GM12878 (cell line): ENCODE measurements around the gene IFNA2. TPM values are rescaled to one million over a fixed set of nuclear protein-coding genes. Genes with fewer than 3 reads are reported as not detected.
A peak's percentile ranks its signal among the peaks of the same experiment; 100 is the strongest.

Source experiments
- ATAC-seq: fragments of 200-7000 bp; cut with Tn5 transposase; 3 replicates; pipeline ENCODE4 v1.9.1; 2020; ENCODE audit warnings: mild to moderate bottlenecking, moderate library complexity
- BruUV-seq: library from RNA; stranded (reverse); fragments of 400-500 nt; replicated peaks from 2 replicates; lab custom pipeline; 2021; lab: Mats Ljungman, UMichigan
- CTCF ChIA-PET: fragments of 300-600 bp; sonication (Branson Sonifier 250); formaldehyde crosslinking; extraction: SDS; loops from one replicate; lab custom pipeline; 2021; ENCODE audit warnings: inconsistent platforms; lab: Yijun Ruan, JAX
- POLR2A ChIA-PET: fragments of 350-600 bp; formaldehyde crosslinking; extraction: SDS; loops from one replicate; lab custom pipeline; 2021; ENCODE audit warnings: inconsistent platforms; lab: Charles Lee
- RAD21 ChIA-PET: fragments of 300-600 bp; sonication (Branson Sonifier 250); formaldehyde crosslinking; loops from one replicate; lab custom pipeline; 2023; ENCODE audit warnings: antibody characterized with exemption; ENCODE audit not compliant: unreplicated experiment; lab: Charles Lee
- SMC1A ChIA-PET: fragments of 300-600 bp; sonication (Branson Sonifier 250); formaldehyde crosslinking; loops from one replicate; lab custom pipeline; 2023; ENCODE audit not compliant: unreplicated experiment, uncharacterized antibody; lab: Charles Lee
- DNase-seq: peaks from one replicate; pipeline ENCODE4 v3.0.0-alpha.2; 2011; ENCODE audit warnings: low read depth, low spot score
- FAIRE-seq: peaks from 3 replicates; lab custom pipeline; 2011; peaks lifted over from hg19 to GRCh38; lab: Jason Lieb, UNC
- H2AFZ ChIP-seq: 2 replicates; pipeline ENCODE4 v1.6.0; 2011; ENCODE audit warnings: low read depth, low read length, control low read depth; ENCODE audit not compliant: control insufficient read depth
- H3K27ac ChIP-seq: 2 replicates; pipeline ENCODE4 v1.5.1; 2011; ENCODE audit warnings: control low read depth; ENCODE audit not compliant: control insufficient read depth, insufficient read depth
- H3K27me3 ChIP-seq, 2 experiments: replicated peaks in 1 of 2; 2 replicates each; pipeline versions ENCODE4 v1.6.0 to v1.6.1; 2011; ENCODE audit warnings: low read length in 1 of 2; ENCODE audit not compliant: control insufficient read depth in 2 of 2, insufficient read depth in 2 of 2
- H3K36me3 ChIP-seq, 2 experiments: 2 replicates each; pipeline ENCODE4 v1.5.1; 2011; ENCODE audit warnings: low read length in 1 of 2; ENCODE audit not compliant: control insufficient read depth in 2 of 2, insufficient read depth in 2 of 2
- H3K4me1 ChIP-seq: 2 replicates; pipeline ENCODE4 v1.6.1; 2011; ENCODE audit warnings: mild to moderate bottlenecking, low read length, moderate library complexity, mixed read lengths; ENCODE audit not compliant: control insufficient read depth, insufficient read depth
- H3K4me2 ChIP-seq: 2 replicates; pipeline ENCODE4 v1.6.0; 2011; ENCODE audit warnings: control low read depth; ENCODE audit not compliant: control insufficient read depth, insufficient read depth
- H3K4me3 ChIP-seq: fragments of 200-600 bp; sonication (generic); 2 replicates; pipeline ENCODE4 v1.5.1; 2016
- H3K79me2 ChIP-seq: 2 replicates; pipeline ENCODE4 v1.6.0; 2011; ENCODE audit warnings: low read length; ENCODE audit not compliant: control insufficient read depth, insufficient read depth
- H3K9ac ChIP-seq: 2 replicates; pipeline ENCODE4 v1.8.0; 2011; ENCODE audit warnings: low read length, control low read depth, mixed read lengths; ENCODE audit not compliant: control insufficient read depth, insufficient read depth
- H3K9me3 ChIP-seq: replicated peaks from 3 replicates; pipeline ENCODE4 v1.5.1; 2011; ENCODE audit warnings: mild to moderate bottlenecking, low read length; ENCODE audit not compliant: control insufficient read depth, insufficient read depth
- H4K20me1 ChIP-seq: 2 replicates; pipeline ENCODE4 v1.6.0; 2011; ENCODE audit not compliant: control insufficient read depth, insufficient read depth
- BACH1 ChIP-seq: fragments of 450-650 bp; IDR thresholded peaks from 2 replicates; pipeline ENCODE4 v1.6.1; 2017; ENCODE audit warnings: mild to moderate bottlenecking, borderline replicate concordance
- ETV6 ChIP-seq, 2 experiments: fragments of 450-650 bp in 1 of 2; IDR thresholded peaks in 1 of 2; conservative IDR thresholded peaks in 1 of 2; 2 replicates each; pipeline ENCODE4 v1.6.1; 2014; ENCODE audit warnings: antibody characterized with exemption in 1 of 2, borderline replicate concordance in 1 of 2, low read depth in 1 of 2, mild to moderate bottlenecking in 1 of 2, moderate library complexity in 1 of 2
- HDGF ChIP-seq: fragments of 450-650 bp; IDR thresholded peaks from 2 replicates; pipeline ENCODE4 v1.6.1; 2016; ENCODE audit warnings: antibody characterized with exemption
- LARP7 ChIP-seq: fragments of 450-650 bp; IDR thresholded peaks from 2 replicates; pipeline ENCODE4 v1.6.1; 2017; ENCODE audit warnings: mild to moderate bottlenecking
- PAX8 ChIP-seq: fragments of 450-650 bp; IDR thresholded peaks from 2 replicates; pipeline ENCODE4 v1.6.1; 2017; ENCODE audit warnings: mild to moderate bottlenecking, moderate library complexity
- SMAD1 ChIP-seq: fragments of 450-650 bp; IDR thresholded peaks from 2 replicates; pipeline ENCODE4 v1.6.1; 2018; ENCODE audit warnings: mild to moderate bottlenecking, low read depth; ENCODE audit not compliant: partially characterized antibody
- SPI1 ChIP-seq: IDR thresholded peaks from 2 replicates; pipeline ENCODE4 v1.6.1; 2011; ENCODE audit warnings: low read depth, mild to moderate bottlenecking, low read length, moderate library complexity, borderline replicate concordance; ENCODE audit not compliant: insufficient read depth
- SRF ChIP-seq, 2 experiments: IDR thresholded peaks; 2 replicates each; pipeline ENCODE4 v1.6.1; 2011; ENCODE audit warnings: low read depth in 2 of 2, low read length in 2 of 2, mild to moderate bottlenecking in 1 of 2, moderate library complexity in 1 of 2
- WGBS: methylation state at CpG from one replicate; pipeline ENCODE4 v1.1.6; 2016; ENCODE audit warnings: low lambda C conversion rate; ENCODE audit not compliant: insufficient replicate concordance, insufficient coverage; ENCODE audit errors: missing lambda C conversion rate; 5-methylcytosine and 5-hydroxymethylcytosine counted together
- in situ Hi-C: fragments of 300-500 bp; cut with MboI; formaldehyde crosslinking; loops from 9 replicates; pipeline ENCODE4 v1.14.3; 2018; ENCODE audit warnings: mixed read lengths
- intact Hi-C: fragments of 100-400 bp; cut with micrococcal nuclease; formaldehyde crosslinking; loops from one replicate; pipeline ENCODE4 v1.14.2; 2022; ENCODE audit not compliant: unreplicated experiment
- polyA plus RNA-seq, 11 experiments: library from polyadenylated mRNA; depleted of rRNA in 4 of 11; unstranded in 6 of 11; stranded (reverse) in 5 of 11; fragments of >200 nt; fragmentation: Nextera tagmentation in 4 of 11; fragmentation: Illumina TruSeq in 1 of 11; extraction: Ambion mirVana in 4 of 11; extraction: Trizol in 1 of 11; gene quantifications; 1 replicate in 1 of 11; 2 replicates in 10 of 11; pipeline versions ENCODE4 v1.2.1 to v1.2.3, GENCODE V29; 2011 to 2016; ENCODE audit warnings: inconsistent platforms in 2 of 11, missing spikeins in 2 of 11, low read depth in 1 of 11
- total RNA-seq, 4 experiments: library from RNA; depleted of rRNA in 3 of 4; stranded (reverse); fragments of >200 nt in 3 of 4; fragmentation: Illumina TruSeq in 1 of 4; extraction: Trizol in 1 of 4; gene quantifications; 2 replicates each; pipeline versions ENCODE4 v1.2.1 to v1.2.3, GENCODE V29; 2013 to 2021

The IFNA2 gene
- total and polyA plus RNA-seq, 10 of the 15 experiments (the other 5 are each of a cell fraction or from before 2014, with no cell fraction given) = 0.26 to 2.8 (median 0.66) TPM; not detected in 2

DNA sequence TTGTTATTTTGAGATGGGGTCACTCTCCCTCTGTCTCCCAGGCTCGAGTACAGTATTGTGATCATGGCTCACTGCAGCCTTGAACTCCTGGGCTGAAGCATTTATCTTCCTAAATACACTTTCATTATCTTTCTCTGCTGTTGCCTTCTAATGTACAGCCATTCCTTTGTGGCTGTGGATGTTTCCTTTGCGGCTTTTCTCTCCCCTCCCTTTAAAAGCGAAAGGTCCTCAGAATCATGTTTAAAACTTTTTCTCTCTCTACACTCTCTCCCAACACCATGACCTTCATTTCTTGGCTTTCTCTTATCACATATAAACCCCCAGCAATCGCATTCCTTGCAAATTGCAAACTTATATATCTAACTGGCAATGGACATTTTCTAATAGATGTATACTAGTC lies 1.6 kb downstream of the IFNA2 start:
- H3K4me3 ChIP-seq = peak overlapping the region; percentile 42; the same call in 1 of the 2 replicates
- no peak for DNase-seq
- ChIA-PET SMC1A (no interaction called here), POLR2A (no interaction called here), RAD21 (no interaction called here), CTCF (no interaction called here)
- H3K4me1 ChIP-seq = peaks cover 22% of the 10 kb centered on the region
- intact Hi-C loops (no loop called here), in situ Hi-C loops (no loop called here)
- H4K20me1 ChIP-seq = no peaks in the 10 kb centered on the region
- peak overlapping the region; percentile 58 for H3K4me2 ChIP-seq
- H3K9me3 ChIP-seq = no peaks in the 10 kb centered on the region; the same call in 2 of the 3 replicates
- no peak for TF ChIP-seq LARP7
- no peak for TF ChIP-seq SMAD1
- TF ChIP-seq ETV6 (conservative IDR thresholded peaks at IDR 0.05 in 1 of 2, IDR thresholded peaks at IDR 0.05 in 1 of 2; ENCODE audit: borderline replicate concordance in 1 of 2, low read depth in 1 of 2) = no peak
- no peak for TF ChIP-seq HDGF
- no peak for TF ChIP-seq SRF (IDR thresholded peaks at IDR 0.05; ENCODE audit: low read depth in 2 of 2, low read length in 2 of 2)
- no peak for TF ChIP-seq SPI1
- TF ChIP-seq PAX8 = no peak
- TF ChIP-seq BACH1 = no peak
- WGBS = 30% methylated on average over 4 of the region's 4 CpGs
- no TSS peak for BruUV-seq
- FAIRE-seq = no peak
- no peaks in the 10 kb centered on the region for H3K36me3 ChIP-seq
- no peaks in the 10 kb centered on the region for H3K27me3 ChIP-seq
- H3K79me2 ChIP-seq = no peaks in the 10 kb centered on the region
- peak overlapping the region; percentile 36; the same call in 1 of the 2 replicates for H3K9ac ChIP-seq
- peak overlapping the region; percentile 58 for H3K27ac ChIP-seq
- peak overlapping the region; percentile 48 for H2AFZ ChIP-seq
- ATAC-seq = no peak
